Muscle of arm (tissue), 12 donors: ENCODE data around the gene AMZ1. TPM values are rescaled to one million over a fixed set of nuclear protein-coding genes. Genes with fewer than 3 reads are reported as not detected.
"Not testable (repeated sequence)": the region's sequence is repeated elsewhere in the genome, so short reads cannot be mapped to it uniquely, and the experiment has no call there.

Experiments
- DNase-seq: peaks from one replicate; pipeline ENCODE4 v3.0.0-alpha.2; 2013
- polyA plus RNA-seq, 12 donors: library from polyadenylated mRNA; unstranded; fragments of 120-200 nt; gene quantifications; one replicate each; pipeline ENCODE4 v1.2.1, GENCODE V29; 2013; ENCODE audit not compliant: insufficient read length in 12 of 12

The AMZ1 gene
- polyA plus RNA-seq, 12 donors: 0.07 to 0.73 (median 0.21) TPM; not detected in 2

DNA sequence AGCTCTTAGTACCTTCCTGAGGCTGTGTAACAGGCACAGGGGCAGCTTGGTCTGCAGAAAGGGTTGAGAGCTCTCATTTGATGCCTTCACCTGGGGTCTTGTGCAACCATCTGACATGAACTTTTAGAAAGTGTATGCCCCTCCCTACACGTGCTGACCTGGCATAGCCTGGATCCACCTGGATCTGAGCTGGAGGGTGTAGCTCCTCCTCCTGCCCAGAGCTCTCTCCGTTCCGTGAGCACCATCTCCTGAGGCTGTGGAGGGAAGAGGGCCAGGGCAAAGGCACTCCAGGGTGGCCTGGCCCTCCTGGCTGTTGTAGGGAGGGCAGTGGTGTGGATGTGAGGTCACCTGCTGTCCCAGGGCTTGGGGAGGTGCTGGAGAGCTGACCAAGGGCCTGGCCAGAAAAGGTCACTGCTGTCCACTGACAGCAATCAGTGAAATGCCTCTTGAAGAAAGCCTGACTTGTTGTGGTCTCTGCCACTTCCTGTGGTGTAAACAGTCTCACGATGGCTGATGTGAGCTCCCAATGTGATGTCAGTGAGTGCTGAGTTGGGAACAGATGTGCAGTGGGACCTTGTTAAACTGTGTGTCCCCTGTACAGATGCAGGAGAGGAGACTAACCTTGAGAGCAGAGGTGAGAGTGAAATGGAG, 23.0 kb downstream of the AMZ1 start:
- no peak for DNase-seq

GRCh38 chr7:2711895-2712675, 24.1 kb downstream of the AMZ1 start:
- DNase-seq: no peak

- DNase-seq: no peak
Observed at GRCh38 chr7:2713370-2713769, 25.4 kb downstream of the AMZ1 start.

- no peak for DNase-seq
Observed at GRCh38 chr7:2713978-2714377, 26.0 kb downstream of the AMZ1 start.

GRCh38 chr7:2714636-2715035, 26.6 kb downstream of the AMZ1 start:
- DNase-seq: no peak

DNA sequence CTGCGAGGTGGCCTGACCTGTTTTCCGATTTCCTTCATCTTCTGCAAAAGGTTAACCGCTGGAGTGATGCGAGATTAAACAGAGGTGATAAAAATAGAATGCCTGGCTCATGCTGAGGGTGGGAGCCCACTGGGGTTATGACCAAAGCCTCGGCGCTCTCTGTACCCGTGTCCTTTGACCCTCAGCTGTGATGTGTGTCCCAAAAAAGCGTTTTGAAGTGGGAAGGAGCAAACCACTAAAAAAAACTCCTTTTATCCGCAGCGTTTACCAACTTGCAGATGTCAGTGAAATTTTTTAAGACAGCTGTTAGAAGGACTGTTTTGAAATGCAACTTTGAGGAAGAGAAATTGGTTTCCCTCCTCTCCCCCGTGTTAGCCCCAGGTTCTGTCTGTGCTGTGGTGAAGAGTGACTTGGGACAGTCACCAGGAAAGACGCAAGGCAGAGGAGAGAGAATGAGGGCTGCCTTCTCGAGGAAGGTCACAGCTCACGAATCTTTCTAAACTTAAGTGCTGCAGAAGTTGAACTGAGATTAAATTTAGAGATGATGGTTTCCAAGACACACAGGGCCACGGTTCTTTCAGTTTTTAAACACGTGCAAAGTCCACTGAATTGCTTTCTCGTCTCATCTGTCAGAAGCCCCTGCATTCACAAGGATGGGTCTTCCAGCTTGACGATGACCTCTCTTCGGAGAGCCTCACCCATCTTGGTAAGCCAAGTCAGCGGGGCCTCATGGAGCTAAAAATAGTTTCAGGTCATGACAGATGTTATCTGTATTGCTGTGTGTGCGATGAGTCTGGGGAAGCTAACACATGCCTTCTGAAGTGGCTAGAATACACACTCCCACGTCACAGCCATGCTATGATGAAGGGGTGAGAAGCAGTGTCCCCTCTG, 27.6 kb downstream of the AMZ1 start:
- DNase-seq: no peak

DNA sequence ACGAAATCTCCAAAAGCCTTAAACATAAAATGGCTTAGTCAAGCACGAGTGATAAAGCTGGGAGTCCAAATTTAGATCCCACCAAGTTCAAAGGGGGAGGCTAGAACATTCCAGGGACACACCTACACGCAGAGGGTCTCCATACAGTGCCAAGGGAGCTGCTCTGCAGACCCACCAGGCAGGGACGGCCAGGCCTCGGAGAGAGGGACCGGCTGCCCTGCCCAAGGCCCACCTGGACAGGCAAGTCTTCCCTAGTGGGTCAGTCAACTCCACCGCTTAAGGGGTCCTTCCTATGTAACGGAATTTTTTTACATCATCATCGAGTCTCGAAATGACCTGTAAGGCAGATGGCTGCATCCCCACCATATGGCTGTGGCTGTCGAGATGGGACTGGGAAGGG, 28.5 kb downstream of the AMZ1 start:
- DNase-seq: no peak

- DNase-seq: no peak
Observed at GRCh38 chr7:2716906-2717292, 28.9 kb downstream of the AMZ1 start.

DNA sequence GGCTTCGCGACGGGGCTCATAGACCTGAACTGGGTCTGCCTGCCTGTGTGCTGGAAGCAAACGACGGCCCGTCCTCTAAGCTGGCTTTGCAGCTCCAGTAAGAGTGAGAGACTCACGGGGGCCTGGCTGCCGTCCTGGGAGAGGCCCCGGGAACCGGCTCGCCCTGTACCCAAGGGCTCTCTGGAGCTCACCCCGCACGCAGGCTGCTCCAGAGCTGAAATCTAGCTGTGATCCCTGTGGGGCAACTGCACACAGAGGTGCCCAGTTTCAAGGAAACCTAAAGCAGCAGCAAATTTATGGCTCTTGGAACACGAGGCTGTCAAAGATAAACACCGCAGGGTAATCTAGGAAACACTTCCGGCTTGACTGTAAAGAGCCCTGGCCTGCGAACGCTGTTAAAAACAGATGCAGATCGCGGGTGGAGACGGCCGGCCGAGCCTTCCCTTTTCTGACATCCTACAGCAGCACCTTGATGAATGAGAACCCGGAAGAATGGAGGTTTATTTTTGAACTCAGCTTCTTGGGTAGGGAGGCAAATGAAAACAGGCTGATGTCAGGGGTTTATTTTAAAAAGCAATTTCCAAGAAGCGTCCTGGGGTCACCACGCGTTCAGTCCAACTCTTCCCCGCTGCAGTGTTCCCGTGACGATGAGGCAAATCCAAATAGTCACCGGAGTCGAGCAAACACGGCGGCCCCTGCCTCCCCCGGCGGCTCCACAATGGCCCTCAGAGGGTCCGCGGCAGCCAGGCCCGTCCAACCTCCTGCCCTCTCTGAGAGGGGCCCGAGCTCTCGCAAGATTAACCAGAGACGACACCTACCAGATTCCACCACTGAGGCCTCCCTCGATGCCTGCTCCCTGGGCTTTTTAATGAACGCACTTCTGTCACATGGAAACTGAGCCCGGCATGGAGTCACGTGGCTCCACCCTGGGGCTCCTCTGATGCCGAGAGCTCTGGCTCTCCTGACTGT, 29.6 kb downstream of the AMZ1 start:
- DNase-seq: peak; percentile 49

DNA sequence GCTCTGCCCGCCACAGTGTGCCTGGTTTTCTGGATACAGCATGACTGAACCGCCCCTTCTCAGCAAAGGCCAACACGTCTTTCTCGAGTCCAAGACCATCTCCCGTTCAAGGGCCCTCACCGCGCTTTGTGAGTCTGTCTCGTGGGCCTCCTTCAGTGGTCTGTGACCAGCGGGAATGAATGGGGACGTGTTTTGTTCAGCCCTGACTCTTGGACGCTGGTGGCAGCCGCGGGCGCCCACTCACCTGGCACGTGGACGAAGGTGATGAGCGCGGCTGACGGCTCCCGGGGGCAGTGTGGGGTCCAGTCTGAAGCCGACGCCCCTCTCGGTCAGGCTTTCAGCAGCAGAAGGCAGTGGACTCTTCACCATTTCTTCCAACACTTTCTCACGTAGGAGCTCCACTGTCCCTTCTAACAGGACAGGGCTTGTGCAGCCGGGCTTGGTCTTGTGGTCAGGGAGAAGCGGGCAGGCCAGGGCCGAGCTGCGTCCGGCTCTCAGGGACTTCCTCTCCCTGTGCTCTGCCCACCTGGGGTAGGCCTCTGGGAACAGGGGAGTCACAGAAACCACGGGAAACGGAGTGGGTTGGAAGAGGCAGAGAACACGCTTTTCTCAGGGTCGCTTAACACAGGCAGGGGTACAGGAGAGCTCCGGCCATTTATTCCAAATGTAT, 30.4 kb downstream of the AMZ1 start:
- DNase-seq: no peak

DNA sequence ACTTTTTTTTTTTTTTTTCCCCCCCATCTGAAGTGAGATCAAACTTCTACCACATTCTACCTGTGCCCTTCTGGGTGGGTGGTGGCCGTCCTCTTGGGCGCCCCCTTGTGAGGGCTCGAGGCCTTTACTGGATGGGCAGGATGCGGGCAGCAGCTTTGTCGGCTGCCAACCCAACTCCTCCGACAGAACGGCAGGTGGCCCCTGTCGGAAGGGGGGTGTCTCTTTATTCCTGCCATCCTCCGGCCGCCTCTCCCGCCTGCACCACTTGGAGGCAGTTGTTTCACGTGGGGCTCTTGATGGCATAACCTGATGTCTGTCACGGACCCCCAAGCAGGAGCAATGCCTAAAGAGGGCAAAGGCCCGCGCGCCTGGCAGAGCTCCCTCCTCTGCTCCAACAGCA, 31.0 kb downstream of the AMZ1 start:
- no peak for DNase-seq

DNA sequence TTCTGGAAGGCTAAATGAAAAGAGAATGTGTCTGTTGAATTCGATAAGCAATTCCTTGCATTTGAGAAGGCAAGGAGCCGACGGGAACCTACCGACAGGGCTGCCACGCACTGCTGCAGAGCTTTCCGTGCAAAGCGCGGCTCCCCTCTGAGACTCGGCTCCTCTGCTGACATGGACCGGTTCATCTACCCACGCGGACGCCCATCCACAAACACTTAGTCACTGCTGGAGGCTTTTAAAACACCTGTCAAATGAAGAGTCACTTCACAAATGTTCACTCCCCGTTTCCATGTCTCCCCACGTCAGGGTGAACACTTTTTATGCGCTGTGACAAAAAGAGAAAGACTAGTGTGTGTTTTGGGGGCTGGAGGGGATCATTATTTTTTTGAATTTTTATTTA, 32.0 kb downstream of the AMZ1 start:
- DNase-seq: no peak

GRCh38 chr7:2721842-2722241, 33.8 kb downstream of the AMZ1 start:
- DNase-seq: no peak

GRCh38 chr7:2722591-2722990, 34.6 kb downstream of the AMZ1 start:
- DNase-seq: no peak

DNA sequence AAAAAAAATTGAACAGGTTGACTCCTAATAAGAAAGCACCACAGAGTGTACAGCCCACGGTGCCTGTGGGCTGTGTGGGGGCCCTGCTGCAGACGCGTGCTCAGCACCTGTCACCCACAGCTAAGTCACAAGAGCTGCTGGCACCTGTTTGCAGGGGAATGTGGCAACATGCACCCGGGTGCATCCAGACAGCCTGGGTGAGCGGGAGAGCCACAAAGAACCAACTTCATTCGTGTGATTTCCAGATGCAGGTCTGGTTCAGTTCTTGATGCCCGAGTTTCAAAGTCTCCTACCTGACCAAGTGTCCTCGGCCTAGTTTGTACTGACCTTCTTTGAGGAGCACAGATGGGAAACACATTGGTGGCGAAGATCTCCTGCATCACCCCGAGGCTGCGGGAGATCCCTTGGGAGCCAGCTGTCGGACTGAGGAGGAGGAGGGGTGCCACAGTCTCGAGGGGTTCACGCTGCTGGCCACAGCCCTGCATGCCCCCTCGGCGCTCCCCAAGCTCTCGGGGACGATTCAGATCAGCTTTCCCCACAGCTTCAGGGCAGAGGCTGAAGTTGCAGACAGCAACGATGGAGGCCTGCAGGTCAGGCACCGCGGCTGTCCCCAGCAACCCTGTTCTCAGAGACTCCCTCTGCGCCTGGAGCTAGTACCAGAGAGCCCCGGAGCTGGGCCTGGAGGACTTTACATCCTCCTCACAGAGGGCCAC, 35.3 kb downstream of the AMZ1 start:
- DNase-seq: no peak

DNA sequence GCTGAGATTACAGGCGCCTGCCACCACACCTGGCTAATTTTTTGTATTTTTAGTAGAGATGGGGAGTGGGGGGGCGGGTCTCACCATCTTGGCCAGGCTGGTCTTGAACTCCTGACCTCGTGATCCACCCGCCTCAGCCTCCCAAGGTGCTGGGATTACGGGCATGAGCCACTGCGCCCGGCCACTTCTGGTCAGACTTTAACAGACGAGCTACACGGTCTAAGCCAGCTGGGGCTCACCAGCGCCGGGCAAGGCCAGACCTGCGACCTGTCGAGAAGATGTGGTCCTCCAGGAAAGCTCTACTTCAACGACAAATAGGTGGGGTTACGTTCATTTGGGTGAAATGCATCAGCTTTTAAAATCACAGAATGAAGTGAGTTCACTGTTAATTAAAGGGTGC, 36.0 kb downstream of the AMZ1 start:
- DNase-seq: not testable (repeated sequence)

DNA sequence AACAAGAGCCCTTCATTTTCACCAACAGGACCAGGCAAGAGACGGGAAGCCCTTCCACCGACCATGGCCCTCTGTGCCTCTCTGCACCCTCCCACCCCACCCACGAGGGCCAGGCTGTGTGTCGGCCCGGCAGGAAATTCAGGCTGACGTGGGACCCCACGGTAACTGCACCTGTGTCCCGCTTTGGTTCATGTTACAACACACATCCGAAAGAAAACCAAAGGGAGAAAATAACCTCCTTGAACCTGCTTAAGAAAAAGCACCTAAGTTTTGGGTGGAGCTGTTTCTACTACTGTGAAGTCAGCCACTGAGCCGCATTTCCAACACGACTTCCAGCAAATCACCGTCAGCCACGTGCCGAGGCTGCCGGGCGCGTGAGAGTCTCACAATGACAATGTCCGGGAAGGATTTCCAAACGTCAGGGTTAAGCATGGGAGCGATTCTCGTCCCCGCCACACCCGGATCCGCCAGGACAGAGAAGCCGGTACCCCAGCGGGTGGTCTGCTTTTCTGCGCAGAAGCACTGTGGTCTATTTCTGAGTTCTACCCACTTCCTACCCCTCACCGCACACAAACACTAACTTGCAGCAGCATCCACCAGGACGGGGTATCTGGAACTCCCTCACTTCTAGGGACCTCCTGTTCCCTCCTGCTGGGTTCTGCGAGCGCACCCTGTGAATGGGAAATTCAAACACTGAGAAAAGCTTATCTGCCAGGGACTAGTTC, 36.6 kb downstream of the AMZ1 start:
- no peak for DNase-seq

DNA sequence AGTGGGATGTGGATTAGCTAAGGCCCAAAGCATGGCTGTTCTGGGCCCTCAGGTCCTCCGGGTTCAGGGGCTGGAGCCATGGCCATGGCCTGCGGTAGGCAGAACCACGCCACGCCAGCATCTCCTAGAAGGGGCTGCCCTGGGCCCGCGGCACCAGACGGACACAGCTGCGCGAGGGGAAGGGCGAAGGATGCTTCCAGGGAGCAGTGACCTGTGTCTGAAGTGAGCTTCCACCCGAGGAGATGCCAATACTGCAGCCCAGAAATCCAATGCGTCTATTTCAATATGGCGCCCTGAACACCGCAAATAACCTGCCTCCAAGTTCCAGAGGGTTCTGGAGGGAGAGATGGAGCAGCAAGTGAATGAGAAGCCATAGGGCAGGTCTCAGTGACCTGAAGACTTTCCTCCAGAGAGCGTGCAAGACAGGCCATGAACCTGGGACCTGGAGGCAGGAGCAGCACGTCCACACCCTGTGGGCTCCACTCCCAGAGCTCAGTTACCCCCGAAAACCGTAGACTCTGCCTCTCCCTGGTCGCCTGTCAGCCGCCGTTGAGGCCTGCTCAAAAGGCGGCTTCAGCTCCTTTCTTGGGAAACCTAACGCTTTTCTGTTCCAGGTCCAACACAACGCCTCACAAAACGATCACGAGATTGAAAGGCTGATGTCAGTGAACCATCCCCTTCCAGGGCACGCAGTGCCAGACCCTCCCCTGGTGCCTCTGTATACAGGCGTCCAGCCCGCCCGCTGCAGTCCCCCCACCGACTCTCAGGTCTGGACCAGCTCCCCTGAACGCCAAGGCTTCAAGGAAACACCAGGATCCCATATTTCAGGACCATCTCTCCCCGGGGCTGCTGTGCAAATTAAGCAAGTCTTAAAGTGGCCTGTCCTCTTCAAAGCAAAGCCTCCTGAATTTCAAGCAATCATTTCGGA, 37.4 kb downstream of the AMZ1 start:
- DNase-seq: no peak
